Pancreas (tissue), 10 donors: Measurements from ENCODE around the gene GRID1. TPM values are rescaled to one million over a fixed set of nuclear protein-coding genes. Genes with fewer than 3 reads are reported as not detected.

ENCODE experiments used
- ATAC-seq, 4 donors: fragments of 200-7000 bp; cut with Tn5 transposase; one replicate each; pipeline versions ENCODE4 v1.8.0 to v1.9.1; 2020; ENCODE audit warnings: mild to moderate bottlenecking in 4 of 4, moderate library complexity in 4 of 4
- DNase-seq, 6 donors: peaks; one replicate each; pipeline ENCODE4 v3.0.0-alpha.2; 2020
- FAIRE-seq: peaks from 2 replicates; lab custom pipeline; 2012; peaks lifted over from hg19 to GRCh38; lab: Jason Lieb, UNC
- H3K27ac ChIP-seq, 4 donors: fragments of 200-600 bp; sonication (generic); 1 replicate in 3 of 4; 2 replicates in 1 of 4; pipeline versions ENCODE4 v1.5.0 to v1.8.0; 2020
- H3K27me3 ChIP-seq, 4 donors: fragments of 200-600 bp; one replicate each; pipeline ENCODE4 v1.8.0; 2021
- H3K36me3 ChIP-seq, 3 donors: fragments of 200-600 bp; sonication (generic) in 1 of 3; one replicate each; pipeline versions ENCODE4 v1.5.0 to v1.8.0; 2020 to 2021
- H3K4me1 ChIP-seq, 3 donors: fragments of 200-600 bp; one replicate each; pipeline ENCODE4 v1.8.0; 2021
- H3K4me3 ChIP-seq, 4 donors: fragments of 200-600 bp; sonication (generic) in 2 of 4; one replicate each; pipeline versions ENCODE4 v1.5.0 to v1.8.0; 2020 to 2021
- H3K9me3 ChIP-seq, 4 donors: fragments of 200-600 bp; one replicate each; pipeline ENCODE4 v1.8.0; 2021
- CTCF ChIP-seq, 4 donors: fragments of 200-600 bp; sonication (generic) in 3 of 4; IDR thresholded peaks; one replicate each; pipeline versions ENCODE4 v1.5.0 to v1.8.0; 2021; ENCODE audit warnings: antibody characterized with exemption in 4 of 4
- WGBS, 2 donors: extraction: QIAGEN DNeasy Blood & Tissue Kit; methylation state at CpG; one replicate each; pipeline ENCODE4 v1.1.7; 2013; 5-methylcytosine and 5-hydroxymethylcytosine counted together
- intact Hi-C, 3 donors: fragments of 100-400 bp; cut with DNase I; formaldehyde crosslinking; loops; one replicate each; pipeline versions ENCODE4 v1.11.1 to v1.14.2; 2022
- polyA plus RNA-seq, 2 donors: library from polyadenylated mRNA; stranded (reverse); fragments of 200-250 nt; gene quantifications; one replicate each; pipeline ENCODE4 v1.2.3, GENCODE V29; 2013
- total RNA-seq, 6 donors: library from RNA; stranded (reverse); fragmentation: NEBNext Ultra II Directional in 4 of 6; extraction: Animal tissue kit (Norgen Biotek cat#: 25700) in 4 of 6; gene quantifications; one replicate each; pipeline versions ENCODE4 v1.2.1 to v1.2.4, GENCODE V29; 2021 to 2023
- donor health status: healthy with polysubstance abuse.
- donor health status: DM: no; HTN: no; CAD: no; lungs with moderate emphysema.
- donor health status: DM: no; HTN: no; CAD: no.
- donor health status: control.
- donor health status: control.
- donor health status: Bipolar disorder and iron deficiency.
- donor health status: DM: yes; HTN: yes; CAD: no.
- donor health status: DM: no; HTN: no; CAD: no.
- donor health status: DM: no; HTN: no; CAD: no.
- donor health status: DM: yes; HTN: yes; CAD: no.

GRID1 gene
- total and polyA plus RNA-seq, 8 donors = 0.05 to 1.5 (median 0.91) TPM

- DNase-seq (no peak), FAIRE-seq (no peak), ATAC-seq (peak in 2 of 4 donors; percentile 43 to 48)
- Histone ChIP-seq H3K4me1 (no peaks in the 10 kb centered on the region), H3K36me3 (no peaks in the 10 kb centered on the region), H3K4me3 (no peak overlapping the region), H3K27me3 (no peaks in the 10 kb centered on the region), H3K9me3 (no peaks in the 10 kb centered on the region), H3K27ac (no peak overlapping the region)
- intact Hi-C loops = no loop called here
- no peak for TF ChIP-seq CTCF (IDR thresholded peaks at IDR 0.05)
- WGBS, 2 donors = 55 to 59% methylated on average over 10 of the region's 10 CpGs
These were observed 141.4 kb downstream of the GRID1 start for GRCh38 chr10:86225103-86225782.

GRCh38 chr10:86224354-86225102 is 142.1 kb downstream of the GRID1 start:
- H3K36me3 ChIP-seq = no peaks in the 10 kb centered on the region
- no peaks in the 10 kb centered on the region for H3K9me3 ChIP-seq
- no peak for FAIRE-seq
- 48 to 62% methylated on average over 8 of the region's 8 CpGs for WGBS, 2 donors
- ATAC-seq = peak in 1 of 4 donors; percentile 17
- TF ChIP-seq CTCF (IDR thresholded peaks at IDR 0.05) = no peak
- H3K27ac ChIP-seq = no peak overlapping the region
- intact Hi-C loops = no loop called here
- H3K4me3 ChIP-seq = no peak overlapping the region
- H3K27me3 ChIP-seq = no peaks in the 10 kb centered on the region
- no peaks in the 10 kb centered on the region for H3K4me1 ChIP-seq
- DNase-seq = peak in 1 of 6 donors; percentile 34

GRCh38 chr10:86223256-86223655 is 143.3 kb downstream of the GRID1 start:
- no peak for ATAC-seq
- H3K27ac ChIP-seq = no peak overlapping the region
- peak in 1 of 6 donors; percentile 32 for DNase-seq
- no peak for TF ChIP-seq CTCF (IDR thresholded peaks at IDR 0.05)
- H3K9me3 ChIP-seq = no peaks in the 10 kb centered on the region
- intact Hi-C loops = no loop called here
- WGBS, 2 donors = 60 to 62% methylated on average over 3 of the region's 3 CpGs
- H3K4me1 ChIP-seq = no peaks in the 10 kb centered on the region
- H3K4me3 ChIP-seq = no peak overlapping the region
- no peaks in the 10 kb centered on the region for H3K36me3 ChIP-seq
- FAIRE-seq = no peak
- no peaks in the 10 kb centered on the region for H3K27me3 ChIP-seq

DNA sequence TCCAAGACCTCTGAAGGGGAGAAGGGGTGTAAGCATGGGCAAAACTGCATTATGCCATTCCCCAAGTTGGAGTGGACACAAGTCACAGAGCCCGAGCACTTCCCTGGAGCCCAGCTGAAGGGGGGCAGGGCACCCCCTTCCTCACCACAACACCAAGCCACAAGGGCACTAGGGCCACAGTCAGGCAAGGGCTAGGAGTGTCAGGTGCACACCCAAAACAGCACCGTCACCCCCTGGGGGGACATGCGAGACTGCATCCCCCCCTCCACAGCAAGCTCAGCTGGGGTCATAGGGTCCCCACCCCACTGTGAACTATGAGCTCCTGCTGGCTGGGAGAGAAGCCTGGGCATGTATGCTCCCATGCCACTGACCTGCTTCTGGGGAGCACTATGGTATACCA is 143.9 kb downstream of the GRID1 start:
- DNase-seq (no peak), FAIRE-seq (no peak), ATAC-seq (no peak)
- WGBS, 2 donors = 70 to 94% methylated on average over 3 of the region's 3 CpGs
- Histone ChIP-seq H3K9me3 (no peaks in the 10 kb centered on the region), H3K27ac (no peak overlapping the region), H3K4me1 (no peaks in the 10 kb centered on the region), H3K27me3 (no peaks in the 10 kb centered on the region), H3K36me3 (no peaks in the 10 kb centered on the region), H3K4me3 (no peak overlapping the region)
- intact Hi-C loops = no loop called here
- no peak for TF ChIP-seq CTCF (IDR thresholded peaks at IDR 0.05)

DNA sequence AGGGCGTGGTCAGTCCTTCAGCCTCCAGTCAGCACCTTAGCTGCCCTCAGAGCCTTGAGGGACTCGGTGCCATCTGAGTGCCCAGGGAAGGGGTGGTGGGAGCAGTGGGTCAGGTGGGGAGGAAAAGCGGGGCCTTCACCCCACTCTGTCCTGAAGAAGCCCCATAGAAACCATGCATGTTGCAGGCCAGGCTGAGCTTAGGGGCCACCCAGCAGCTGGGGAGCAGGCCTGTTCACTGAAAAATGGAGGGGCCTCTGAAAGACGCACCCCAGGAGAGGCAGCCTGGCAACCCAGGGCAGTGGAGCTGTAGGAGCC is 144.3 kb downstream of the GRID1 start:
- no peak for TF ChIP-seq CTCF (IDR thresholded peaks at IDR 0.05)
- no peaks in the 10 kb centered on the region for H3K36me3 ChIP-seq
- DNase-seq = no peak
- FAIRE-seq = no peak
- H3K27me3 ChIP-seq = no peaks in the 10 kb centered on the region
- no peak for ATAC-seq
- intact Hi-C loops = no loop called here
- H3K4me3 ChIP-seq = no peak overlapping the region
- 70 to 78% methylated on average over 4 of the region's 4 CpGs for WGBS, 2 donors
- no peaks in the 10 kb centered on the region for H3K4me1 ChIP-seq
- H3K27ac ChIP-seq = no peak overlapping the region
- H3K9me3 ChIP-seq = no peaks in the 10 kb centered on the region
